Uterus (tissue), 2 donors: ENCODE results near the gene GRIK1.

Experiments
- CTCF ChIP-seq, 4 experiments: fragments of 200-600 bp in 2 of 4; fragments of 450-650 bp in 2 of 4; sonication (generic) in 2 of 4; IDR thresholded peaks; one replicate each; pipeline ENCODE4 v1.5.1; 2016 to 2019; ENCODE audit warnings: antibody characterized with exemption in 4 of 4, mild to moderate bottlenecking in 2 of 4, moderate library complexity in 1 of 4
- POLR2A ChIP-seq, 2 donors: fragments of 450-650 bp; IDR thresholded peaks; one replicate each; pipeline ENCODE4 v1.6.1; 2016; ENCODE audit warnings: antibody characterized with exemption in 2 of 2, mild to moderate bottlenecking in 1 of 2, moderate library complexity in 1 of 2

GRCh38 chr21:29762570-29763082 is 177.2 kb downstream of the GRIK1 start:
- TF ChIP-seq CTCF (IDR thresholded peaks at IDR 0.05) = no peak
- TF ChIP-seq POLR2A (IDR thresholded peaks at IDR 0.05) = no peak
